GM12892 (cell line): ENCODE results near the gene DAO.

ENCODE experiments used
- POLR2A ChIP-seq: IDR thresholded peaks from 2 replicates; pipeline ENCODE4 v1.6.1; 2011; ENCODE audit warnings: low read depth, low read length, control low read depth
- POLR2AphosphoS5 ChIP-seq: IDR thresholded peaks from 2 replicates; pipeline ENCODE4 v1.6.1; 2011; ENCODE audit warnings: low read depth, low read length, control low read depth

DNA sequence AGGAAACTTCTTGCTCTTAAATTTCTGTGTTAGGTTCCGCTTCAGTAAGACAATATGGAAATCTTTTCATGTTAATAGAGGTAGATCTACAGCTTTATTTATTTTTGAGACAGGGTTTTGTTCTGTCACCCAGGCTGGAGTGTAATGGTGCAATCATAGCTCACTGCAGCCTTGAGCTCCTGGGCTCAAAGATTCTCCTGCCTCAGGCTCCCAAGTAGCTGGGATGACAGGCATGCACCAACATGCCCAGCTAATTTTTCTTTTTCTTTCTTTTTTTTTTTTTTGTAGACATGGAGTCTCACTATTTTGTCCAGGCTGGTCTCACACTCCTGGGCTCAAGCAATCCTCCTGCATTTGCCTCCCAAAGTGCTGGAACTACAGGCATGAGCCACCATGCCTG lies 70.1 kb downstream of the DAO start:
- no peak for TF ChIP-seq POLR2AphosphoS5
- TF ChIP-seq POLR2A, result no peak
